Heart right ventricle (tissue), 16 donors: ENCODE results near the gene REXO1. TPM values are rescaled to one million over a fixed set of nuclear protein-coding genes. Genes with fewer than 3 reads are reported as not detected.

Experiments used
- ATAC-seq, 8 donors: fragments of 200-7000 bp; cut with Tn5 transposase; one replicate each; pipeline ENCODE4 v1.9.1; 2020; ENCODE audit warnings: mild to moderate bottlenecking in 8 of 8, moderate library complexity in 8 of 8, moderate number of reproducible peaks in 1 of 8
- DNase-seq, 2 donors: peaks; one replicate each; pipeline ENCODE4 v3.0.0-alpha.2; 2020
- H3K27ac ChIP-seq, 10 donors: fragments of 200-600 bp; sonication (generic) in 2 of 10; one replicate each; pipeline versions ENCODE4 v1.5.0 to v1.8.0; 2020 to 2022; ENCODE audit warnings: mild to moderate bottlenecking in 3 of 10
- H3K27me3 ChIP-seq, 7 donors: fragments of 200-600 bp; one replicate each; pipeline ENCODE4 v1.8.0; 2021 to 2022; ENCODE audit warnings: mild to moderate bottlenecking in 2 of 7
- H3K36me3 ChIP-seq, 9 donors: fragments of 200-600 bp; sonication (generic) in 1 of 9; one replicate each; pipeline versions ENCODE4 v1.5.0 to v1.8.0; 2020 to 2022; ENCODE audit warnings: mild to moderate bottlenecking in 2 of 9
- H3K4me1 ChIP-seq, 9 donors: fragments of 200-600 bp; sonication (generic) in 1 of 9; one replicate each; pipeline versions ENCODE4 v1.5.0 to v1.8.0; 2020 to 2022; ENCODE audit warnings: mild to moderate bottlenecking in 4 of 9
- H3K4me3 ChIP-seq, 10 donors: fragments of 200-600 bp; sonication (generic) in 2 of 10; one replicate each; pipeline versions ENCODE4 v1.5.0 to v1.8.0; 2020 to 2022; ENCODE audit warnings: mild to moderate bottlenecking in 7 of 10, moderate library complexity in 2 of 10
- H3K9me3 ChIP-seq, 11 donors: fragments of 200-600 bp in 10 of 11; sonication (generic) in 2 of 11; one replicate each; pipeline versions ENCODE4 v1.5.0 to v1.8.0; 2013 to 2022; ENCODE audit warnings: mild to moderate bottlenecking in 2 of 11, control low read depth in 1 of 11, moderate library complexity in 1 of 11
- WGBS, 2 donors: extraction: QIAGEN DNeasy Blood & Tissue Kit; methylation state at CpG; one replicate each; pipeline ENCODE4 v1.1.7; 2013; ENCODE audit warnings: inconsistent platforms in 1 of 2; 5-methylcytosine and 5-hydroxymethylcytosine counted together
- intact Hi-C, 10 donors: fragments of 100-400 bp; cut with DNase I; formaldehyde crosslinking; loops; one replicate each; pipeline versions ENCODE4 v1.11.1 to v1.14.2; 2022
- long read RNA-seq, 3 donors: library from polyadenylated mRNA; unstranded; transcript quantifications; one replicate each; pipeline ENCODE4 v2.0.0, GENCODE V29; 2020 to 2021
- polyA plus RNA-seq, 2 donors: library from polyadenylated mRNA; stranded (reverse); fragments of 200-250 nt; gene quantifications; one replicate each; pipeline ENCODE4 v1.2.3, GENCODE V29; 2013
- total RNA-seq, 10 donors: library from RNA; stranded (reverse); fragmentation: NEBNext Ultra II Directional in 3 of 10; extraction: Animal tissue kit (Norgen Biotek cat#: 25700) in 3 of 10; gene quantifications; one replicate each; pipeline versions ENCODE4 v1.2.1 to v1.2.4, GENCODE V29; 2021 to 2023
- TF ChIP-seq, protein P1 (sequence below), 9 donors: fragments of 200-600 bp; sonication (generic) in 2 of 9; IDR thresholded peaks; one replicate each; pipeline versions ENCODE4 v1.5.0 to v1.8.0; 2021 to 2022; ENCODE audit warnings: antibody characterized with exemption in 9 of 9, mild to moderate bottlenecking in 5 of 9, moderate library complexity in 1 of 9
- donor health status: Arrhythmogenic right ventricular cardiomyopathy.
- donor health status: ischemic (EF 13 %, LVEDD 7.1; RV severe dilation, severe dysfunction).
- donor health status: healthy with polysubstance abuse.
- donor health status: DM: no; HTN: yes; CAD: no.
- donor health status: DM: no; HTN: no; CAD: no.
- donor health status: ischemic (EF 25% LVEDD 6.9; RV normal size, moderate dysfunction).
- donor health status: ischemic (EF 25% LVEDD 5.7; RV mildly dilated, moderate dysfunction).
- donor health status: healthy.
- donor health status: DM: yes; HTN: yes; CAD: no.
- donor health status: Ischemic cardiomyopathy.
- donor health status: ischemic (EF 35%, LVEDD 5.7; RV mildly dilated, moderate dysfunction).
- donor health status: nonischemic (EF 11% LVEDD 7.7; RV severe dilation, severe dysfunction).
- donor health status: DM: yes; HTN: yes; CAD: no.
- donor health status: PGD.
- donor health status: ischemic (EF 29% LVEDD 5.4; RV normal size, mild dysfunction).
- donor health status: nonischemic (EF 23%, LVEDD 6.1; RV moderate dilation, normal function).

The REXO1 gene, protein sequence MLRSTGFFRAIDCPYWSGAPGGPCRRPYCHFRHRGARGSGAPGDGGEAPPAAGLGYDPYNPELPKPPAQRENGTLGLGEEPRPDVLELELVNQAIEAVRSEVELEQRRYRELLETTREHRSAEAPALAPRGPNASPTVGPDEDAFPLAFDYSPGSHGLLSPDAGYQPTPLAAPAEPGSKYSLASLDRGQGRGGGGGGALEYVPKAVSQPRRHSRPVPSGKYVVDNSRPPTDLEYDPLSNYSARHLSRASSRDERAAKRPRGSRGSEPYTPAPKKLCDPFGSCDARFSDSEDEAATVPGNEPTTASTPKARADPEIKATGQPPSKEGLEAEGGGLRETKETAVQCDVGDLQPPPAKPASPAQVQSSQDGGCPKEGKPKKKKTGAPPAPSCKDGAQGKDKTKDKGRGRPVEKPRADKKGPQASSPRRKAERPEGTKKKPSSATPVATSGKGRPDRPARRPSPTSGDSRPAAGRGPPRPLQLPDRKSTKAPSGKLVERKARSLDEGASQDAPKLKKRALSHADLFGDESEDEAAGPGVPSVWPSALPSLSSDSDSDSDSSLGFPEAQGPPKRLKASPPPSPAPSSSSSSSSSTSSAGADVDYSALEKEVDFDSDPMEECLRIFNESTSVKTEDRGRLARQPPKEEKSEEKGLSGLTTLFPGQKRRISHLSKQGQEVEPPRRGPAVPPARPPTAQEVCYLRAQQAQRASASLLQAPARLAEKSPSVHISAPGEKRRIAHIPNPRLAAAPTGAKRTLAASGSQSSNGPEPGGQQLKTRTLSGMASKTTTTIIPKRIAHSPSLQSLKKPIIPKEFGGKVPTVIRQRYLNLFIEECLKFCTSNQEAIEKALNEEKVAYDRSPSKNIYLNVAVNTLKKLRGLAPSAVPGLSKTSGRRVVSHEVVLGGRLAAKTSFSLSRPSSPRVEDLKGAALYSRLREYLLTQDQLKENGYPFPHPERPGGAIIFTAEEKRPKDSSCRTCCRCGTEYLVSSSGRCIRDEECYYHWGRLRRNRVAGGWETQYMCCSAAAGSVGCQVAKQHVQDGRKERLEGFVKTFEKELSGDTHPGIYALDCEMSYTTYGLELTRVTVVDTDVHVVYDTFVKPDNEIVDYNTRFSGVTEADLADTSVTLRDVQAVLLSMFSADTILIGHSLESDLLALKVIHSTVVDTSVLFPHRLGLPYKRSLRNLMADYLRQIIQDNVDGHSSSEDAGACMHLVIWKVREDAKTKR
- total RNA-seq (10 to 100 TPM; 13.1 to 20.1 (median 16.5) TPM), polyA plus RNA-seq (10 to 100 TPM; 13.1 to 20.6 TPM)
- long read RNA-seq, donor 1, partial matches to known transcripts: 8 of 12 reads
- long read RNA-seq, donor 1, other reads (novel, unspliced or antisense): 3 of 12 reads
- long read RNA-seq, donor 2, partial matches to known transcripts: 3 of 9 reads
- long read RNA-seq, donor 2, other reads (novel, unspliced or antisense): 6 of 9 reads
- long read RNA-seq, donor 3, partial matches to known transcripts: 1 of 3 reads
- long read RNA-seq, donor 3, other reads (novel, unspliced or antisense): 2 of 3 reads

DNA sequence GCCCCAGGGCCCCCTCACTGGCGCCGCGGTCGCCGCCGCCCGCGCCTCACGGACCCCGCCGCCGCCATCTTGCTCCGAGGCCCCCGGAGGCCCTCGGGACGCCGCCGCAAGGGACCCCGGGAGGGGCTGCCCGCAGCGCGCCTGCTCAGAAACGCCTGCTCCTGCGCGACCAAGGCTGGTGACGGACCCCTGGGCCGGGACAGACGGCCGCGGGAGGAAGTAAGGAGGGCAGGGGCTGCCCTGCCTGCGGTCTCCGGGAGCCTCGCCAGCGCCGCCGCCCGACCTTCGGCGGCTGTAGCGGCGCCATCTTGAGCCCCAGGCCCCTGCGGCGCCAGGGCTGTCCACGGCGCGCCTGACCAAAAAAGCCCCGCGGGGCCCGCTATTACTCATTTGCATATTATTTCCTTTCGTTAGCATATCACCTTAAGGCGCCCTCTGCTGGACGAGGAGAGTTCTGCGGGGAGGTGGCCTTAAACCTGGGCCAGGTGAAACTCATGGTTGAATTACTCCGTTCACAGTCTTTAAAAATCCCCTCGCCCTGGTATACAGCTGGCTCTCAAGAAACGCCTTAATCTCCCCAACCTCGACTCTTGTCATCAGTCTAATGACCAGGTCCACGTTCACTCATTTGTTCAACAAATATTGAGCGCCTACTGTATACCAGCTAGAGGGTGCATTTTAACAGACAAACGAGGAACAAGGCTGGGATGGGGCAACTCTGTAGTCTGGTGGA, at the start of gene REXO1:
Gene REXO1, minus strand, starts transcription at position 85 of the 733 bp plus-strand sequence. CDS start 125 bp downstream, outside the sequence.
- H3K9me3 ChIP-seq: no peaks in the 10 kb centered on the region
- H3K4me1 ChIP-seq: peaks cover 16 to 68% (median 48%) of the 10 kb centered on the region in 9 donors
- peaks cover 0 to 18% (median 0%) of the 10 kb centered on the region in 9 donors for H3K36me3 ChIP-seq
- intact Hi-C loops: loop anchor here in 1 of 10 donors (2.0 kb wide), 1 partner anchor 26 kb away; no protein-coding TSS in a partner anchor
- ATAC-seq: peak; percentile 80 to 90 (median 86)
- H3K27ac ChIP-seq: peak within 1 kb of the TSS; percentile 98 to 100 (median 99)
- H3K4me3 ChIP-seq: peak within 1 kb of the TSS; percentile 93 to 100 (median 98)
- H3K27me3 ChIP-seq: no peaks in the 10 kb centered on the region
- TF ChIP-seq, protein P1, sequence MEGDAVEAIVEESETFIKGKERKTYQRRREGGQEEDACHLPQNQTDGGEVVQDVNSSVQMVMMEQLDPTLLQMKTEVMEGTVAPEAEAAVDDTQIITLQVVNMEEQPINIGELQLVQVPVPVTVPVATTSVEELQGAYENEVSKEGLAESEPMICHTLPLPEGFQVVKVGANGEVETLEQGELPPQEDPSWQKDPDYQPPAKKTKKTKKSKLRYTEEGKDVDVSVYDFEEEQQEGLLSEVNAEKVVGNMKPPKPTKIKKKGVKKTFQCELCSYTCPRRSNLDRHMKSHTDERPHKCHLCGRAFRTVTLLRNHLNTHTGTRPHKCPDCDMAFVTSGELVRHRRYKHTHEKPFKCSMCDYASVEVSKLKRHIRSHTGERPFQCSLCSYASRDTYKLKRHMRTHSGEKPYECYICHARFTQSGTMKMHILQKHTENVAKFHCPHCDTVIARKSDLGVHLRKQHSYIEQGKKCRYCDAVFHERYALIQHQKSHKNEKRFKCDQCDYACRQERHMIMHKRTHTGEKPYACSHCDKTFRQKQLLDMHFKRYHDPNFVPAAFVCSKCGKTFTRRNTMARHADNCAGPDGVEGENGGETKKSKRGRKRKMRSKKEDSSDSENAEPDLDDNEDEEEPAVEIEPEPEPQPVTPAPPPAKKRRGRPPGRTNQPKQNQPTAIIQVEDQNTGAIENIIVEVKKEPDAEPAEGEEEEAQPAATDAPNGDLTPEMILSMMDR (IDR thresholded peaks at IDR 0.05): peak; percentile 82 to 98 (median 94)
- WGBS, 2 donors: 2% methylated on average over 54 to 60 of the region's 60 CpGs
- DNase-seq: peak; percentile 96

DNA sequence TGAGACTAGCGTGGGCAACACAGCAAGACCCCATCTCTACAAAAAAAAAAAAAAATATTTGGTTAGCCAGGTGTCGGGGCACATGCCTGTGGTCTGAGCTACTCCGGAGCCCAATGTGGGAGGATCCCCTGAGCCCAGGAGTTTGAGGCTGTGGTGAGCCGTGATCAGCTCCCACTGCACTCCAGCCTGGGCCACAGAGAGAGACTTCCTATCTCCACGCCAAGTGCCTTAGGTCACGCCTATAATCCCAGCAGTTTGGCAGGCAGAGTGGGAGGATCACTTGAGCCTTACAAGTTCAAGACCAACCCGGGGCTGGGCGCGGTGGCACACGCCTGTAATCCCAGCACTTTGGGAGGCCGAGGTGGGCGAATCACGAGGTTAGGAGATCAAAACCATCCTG, 48.2 kb upstream of the REXO1 start:
- no peak for ATAC-seq
- Histone ChIP-seq H3K36me3 (no peaks in the 10 kb centered on the region), H3K9me3 (no peaks in the 10 kb centered on the region), H3K4me3 (no peak overlapping the region), H3K27ac (peak overlapping the region in 4 of 10 donors; percentile 63 to 84 (median 76)), H3K4me1 (peaks cover 0 to 45% (median 22%) of the 10 kb centered on the region in 9 donors), H3K27me3 (no peaks in the 10 kb centered on the region)
- intact Hi-C loops: no loop called here
- DNase-seq: no peak
- 88 to 92% methylated on average over 13 of the region's 13 CpGs for WGBS, 2 donors
- TF ChIP-seq, protein P1 (IDR thresholded peaks at IDR 0.05): no peak

DNA sequence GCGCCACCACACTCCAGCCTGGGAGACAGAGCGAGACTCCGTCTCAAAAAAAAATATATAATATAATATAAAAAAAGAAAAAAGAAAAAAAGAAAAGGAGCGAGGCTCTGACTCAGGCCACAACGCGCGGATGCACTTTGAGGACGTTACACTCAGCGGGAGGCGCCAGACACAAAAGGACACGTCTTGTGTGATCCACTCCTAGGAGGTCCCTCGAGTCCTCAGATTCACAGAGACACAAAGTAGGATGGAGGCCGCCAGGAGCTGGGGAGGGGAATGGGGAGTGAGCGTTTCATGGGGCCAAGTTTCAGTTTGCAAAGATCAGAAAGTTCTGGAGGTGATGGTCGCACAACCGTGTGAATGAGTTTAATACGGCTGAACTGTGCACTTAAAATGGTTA, 45.5 kb upstream of the REXO1 start:
- DNase-seq (no peak), ATAC-seq (no peak)
- TF ChIP-seq, protein P1 (IDR thresholded peaks at IDR 0.05): no peak
- 87 to 89% methylated on average over 17 of the region's 17 CpGs for WGBS, 2 donors
- no peaks in the 10 kb centered on the region for H3K27me3 ChIP-seq
- no peak overlapping the region for H3K27ac ChIP-seq
- no peak overlapping the region for H3K4me3 ChIP-seq
- intact Hi-C loops: no loop called here
- no peaks in the 10 kb centered on the region for H3K36me3 ChIP-seq
- no peaks in the 10 kb centered on the region for H3K9me3 ChIP-seq
- H3K4me1 ChIP-seq: peaks cover 0 to 38% (median 22%) of the 10 kb centered on the region in 9 donors
